DMS153 (cell line): ENCODE measurements around the gene MAD1L1.

ENCODE experiments used
- DNase-seq: peaks from one replicate; lab custom pipeline; 2025; lab: John Stamatoyannopoulos, UW

Gene MAD1L1

GRCh38 chr7:1787241-1787640 lies 445.5 kb downstream of the MAD1L1 start:
- DNase-seq, result no peak

- DNase-seq, result no peak
These were observed 446.9 kb downstream of the MAD1L1 start for GRCh38 chr7:1785839-1786238.

GRCh38 chr7:1781369-1781768 lies 451.4 kb downstream of the MAD1L1 start:
- no peak for DNase-seq

GRCh38 chr7:1779445-1779844 lies 453.3 kb downstream of the MAD1L1 start:
- DNase-seq, result no peak

GRCh38 chr7:1777122-1777521 lies 455.6 kb downstream of the MAD1L1 start:
- DNase-seq, result no peak

GRCh38 chr7:1775389-1775788 lies 457.4 kb downstream of the MAD1L1 start:
- no peak for DNase-seq

GRCh38 chr7:1770331-1770730 lies 462.4 kb downstream of the MAD1L1 start:
- no peak for DNase-seq

GRCh38 chr7:1769286-1770200 lies 463.2 kb downstream of the MAD1L1 start:
- no peak for DNase-seq

GRCh38 chr7:1768832-1769231 lies 463.9 kb downstream of the MAD1L1 start:
- DNase-seq, result no peak

- DNase-seq, result no peak
These were observed 465.2 kb downstream of the MAD1L1 start for GRCh38 chr7:1767524-1767923.
